HG02973 (cell line): ENCODE measurements around the gene FRAT1.
"Not testable (repeated sequence)": the region's sequence is repeated elsewhere in the genome, so short reads cannot be mapped to it uniquely, and the experiment has no call there.

Experiments
- ATAC-seq: cut with Tn5 transposase; IDR thresholded peaks from one replicate; pipeline ENCODE4 v1.9.1; 2021; ENCODE audit warnings: moderate library complexity; ENCODE audit not compliant: unreplicated experiment

FRAT1 gene

GRCh38 chr10:97334370-97335175, 15.5 kb downstream of the FRAT1 start, which contains the start of gene FRAT2:
FRAT2 (minus strand) TSS chr10:97334729; CDS start chr10:97334572, 157 bp downstream.
- ATAC-seq: peak; percentile 77

GRCh38 chr10:97335188-97335619, 16.1 kb downstream of the FRAT1 start:
- no peak for ATAC-seq

GRCh38 chr10:97336006-97336405, 16.9 kb downstream of the FRAT1 start:
- ATAC-seq: no peak

GRCh38 chr10:97336446-97336845, 17.4 kb downstream of the FRAT1 start:
- no peak for ATAC-seq

GRCh38 chr10:97336942-97337831, 18.1 kb downstream of the FRAT1 start:
- no peak for ATAC-seq

GRCh38 chr10:97338041-97338440, 19.0 kb downstream of the FRAT1 start:
- no peak for ATAC-seq

- no peak for ATAC-seq
Measured at GRCh38 chr10:97341416-97341815, 22.3 kb downstream of the FRAT1 start.

GRCh38 chr10:97343664-97344063, 24.6 kb downstream of the FRAT1 start:
- not testable (repeated sequence) for ATAC-seq

- ATAC-seq: no peak
Measured at GRCh38 chr10:97347317-97347716, 28.2 kb downstream of the FRAT1 start.

GRCh38 chr10:97349752-97350513, 30.9 kb downstream of the FRAT1 start:
- no peak for ATAC-seq

- no peak for ATAC-seq
Measured at GRCh38 chr10:97353945-97354344, 34.9 kb downstream of the FRAT1 start.

- ATAC-seq: no peak
Measured at GRCh38 chr10:97355571-97355975, 36.5 kb downstream of the FRAT1 start.

GRCh38 chr10:97356318-97356914, 37.3 kb downstream of the FRAT1 start:
- ATAC-seq: no peak

GRCh38 chr10:97356918-97357317, 37.8 kb downstream of the FRAT1 start:
- ATAC-seq: no peak

- no peak for ATAC-seq
Measured at GRCh38 chr10:97358349-97358748, 39.3 kb downstream of the FRAT1 start.

GRCh38 chr10:97358781-97359180, 39.7 kb downstream of the FRAT1 start:
- no peak for ATAC-seq

GRCh38 chr10:97360705-97361536, 41.9 kb downstream of the FRAT1 start:
- ATAC-seq: no peak

- ATAC-seq: no peak
Measured at GRCh38 chr10:97361537-97361901, 42.4 kb downstream of the FRAT1 start.

GRCh38 chr10:97362310-97363033, 43.4 kb downstream of the FRAT1 start:
- no peak for ATAC-seq
